WTC11 (cell line): ENCODE data around the gene ANO8. TPM values are rescaled to one million over a fixed set of nuclear protein-coding genes. Genes with fewer than 3 reads are reported as not detected.

Experiments used
- ATAC-seq: fragments of 200-7000 bp; cut with Tn5 transposase; 2 replicates; pipeline ENCODE4 v1.10.0; 2021; ENCODE audit warnings: mild to moderate bottlenecking, moderate library complexity
- CTCF ChIA-PET: fragments of 300-600 bp; sonication (Branson Sonifier 250); formaldehyde crosslinking; loops from one replicate; lab custom pipeline; 2021; ENCODE audit warnings: antibody characterized with exemption; lab: Charles Lee
- POLR2A ChIA-PET: fragments of 350-600 bp; sonication (Branson Sonifier 250); formaldehyde crosslinking; loops from one replicate; lab custom pipeline; 2021; ENCODE audit warnings: antibody characterized with exemption; lab: Charles Lee
- DNase-seq: peaks from one replicate; pipeline ENCODE4 v3.0.0; 2021; ENCODE audit warnings: low spot score
- H3K27ac Mint-ChIP-seq: 2 replicates; pipeline ENCODE4 v1.8.0; 2021; ENCODE audit warnings: mixed read lengths
- H3K27me3 Mint-ChIP-seq: 2 replicates; pipeline ENCODE4 v1.8.0; 2021; ENCODE audit warnings: low read depth, mild to moderate bottlenecking, moderate library complexity, mixed read lengths
- H3K36me3 Mint-ChIP-seq: 2 replicates; pipeline ENCODE4 v1.8.0; 2021; ENCODE audit warnings: mixed read lengths
- H3K4me1 Mint-ChIP-seq: 2 replicates; pipeline ENCODE4 v1.8.0; 2022; ENCODE audit warnings: mixed read lengths
- H3K4me3 Mint-ChIP-seq: 2 replicates; pipeline ENCODE4 v1.8.0; 2021; ENCODE audit warnings: mild to moderate bottlenecking, moderate library complexity, mixed read lengths
- H3K9me3 Mint-ChIP-seq: 2 replicates; pipeline ENCODE4 v1.8.0; 2021; ENCODE audit warnings: mixed read lengths
- CBFB ChIP-seq: sonication (generic); formaldehyde crosslinking; IDR thresholded peaks from 2 replicates; pipeline ENCODE4 v1.8.1; 2022; ENCODE audit warnings: mild to moderate bottlenecking, low read depth, missing genetic modification reagents
- EMX1 ChIP-seq: fragments of 250-450 bp; sonication (Bioruptor Pico); IDR thresholded peaks from 2 replicates; pipeline ENCODE4 v1.8.0; 2021; ENCODE audit warnings: mild to moderate bottlenecking
- FOXK1 ChIP-seq: sonication (generic); formaldehyde crosslinking; IDR thresholded peaks from 2 replicates; pipeline ENCODE4 v1.8.0; 2022; ENCODE audit warnings: mild to moderate bottlenecking, moderate library complexity, missing genetic modification reagents
- FOXP1 ChIP-seq: sonication (generic); formaldehyde crosslinking; IDR thresholded peaks from 2 replicates; pipeline ENCODE4 v1.8.0; 2022; ENCODE audit warnings: missing genetic modification reagents, mild to moderate bottlenecking, moderate library complexity, borderline replicate concordance
- GTF2I ChIP-seq: fragments of 250-450 bp; sonication (Bioruptor Pico); conservative IDR thresholded peaks from 2 replicates; pipeline ENCODE4 v1.4.0; 2021; ENCODE audit warnings: mild to moderate bottlenecking
- HMGXB4 ChIP-seq: sonication (generic); formaldehyde crosslinking; IDR thresholded peaks from 2 replicates; pipeline ENCODE4 v1.8.1; 2023; ENCODE audit warnings: mild to moderate bottlenecking, moderate library complexity, missing genetic modification reagents
- MAX ChIP-seq: sonication (generic); formaldehyde crosslinking; IDR thresholded peaks from 2 replicates; pipeline ENCODE4 v1.8.0; 2022; ENCODE audit warnings: mild to moderate bottlenecking, missing genetic modification reagents
- MLX ChIP-seq: sonication (generic); formaldehyde crosslinking; IDR thresholded peaks from 2 replicates; pipeline ENCODE4 v1.8.1; 2023; ENCODE audit warnings: mild to moderate bottlenecking, missing genetic modification reagents, moderate library complexity
- NR1H2 ChIP-seq: sonication (generic); formaldehyde crosslinking; IDR thresholded peaks from 2 replicates; pipeline ENCODE4 v1.9.0; 2021; ENCODE audit warnings: mild to moderate bottlenecking, moderate library complexity, missing genetic modification reagents
- PREB ChIP-seq: sonication (generic); formaldehyde crosslinking; IDR thresholded peaks from 2 replicates; pipeline ENCODE4 v1.8.1; 2022; ENCODE audit warnings: mild to moderate bottlenecking, missing genetic modification reagents, moderate library complexity, borderline replicate concordance
- PRRX2 ChIP-seq: fragments of 250-450 bp; sonication (Bioruptor Pico); IDR thresholded peaks from 2 replicates; pipeline ENCODE4 v1.8.0; 2021; ENCODE audit warnings: mild to moderate bottlenecking
- SMAD3 ChIP-seq: sonication (generic); formaldehyde crosslinking; IDR thresholded peaks from 2 replicates; pipeline ENCODE4 v1.8.0; 2022; ENCODE audit warnings: missing genetic modification reagents, mild to moderate bottlenecking, borderline replicate concordance
- SP1 ChIP-seq: sonication (generic); formaldehyde crosslinking; conservative IDR thresholded peaks from 2 replicates; pipeline ENCODE4 v1.8.1; 2022; ENCODE audit warnings: missing genetic modification reagents
- ZNF121 ChIP-seq: sonication (generic); formaldehyde crosslinking; IDR thresholded peaks from 2 replicates; pipeline ENCODE4 v1.8.0; 2023; ENCODE audit warnings: missing genetic modification reagents
- total RNA-seq: library from RNA; stranded (reverse); gene quantifications from 3 replicates; pipeline ENCODE4 v1.2.3, GENCODE V29; 2021
- TF ChIP-seq, protein P1 (sequence below): sonication (generic); formaldehyde crosslinking; IDR thresholded peaks from 2 replicates; pipeline ENCODE4 v1.8.1; 2022; ENCODE audit warnings: mild to moderate bottlenecking, moderate library complexity, missing genetic modification reagents
- TF ChIP-seq, protein P2 (sequence below): fragments of 250-450 bp; sonication (Bioruptor Pico); IDR thresholded peaks from 2 replicates; pipeline ENCODE4 v2.1.2; 2022; ENCODE audit warnings: mild to moderate bottlenecking, moderate library complexity
- TF ChIP-seq, protein P3 (sequence below): fragments of 200-600 bp; IDR thresholded peaks from 2 replicates; pipeline ENCODE4 v1.8.0; 2022; ENCODE audit warnings: antibody characterized with exemption

ANO8 gene
- total RNA-seq, 1 experiment from 2014 or later = 32.6 TPM

DNA sequence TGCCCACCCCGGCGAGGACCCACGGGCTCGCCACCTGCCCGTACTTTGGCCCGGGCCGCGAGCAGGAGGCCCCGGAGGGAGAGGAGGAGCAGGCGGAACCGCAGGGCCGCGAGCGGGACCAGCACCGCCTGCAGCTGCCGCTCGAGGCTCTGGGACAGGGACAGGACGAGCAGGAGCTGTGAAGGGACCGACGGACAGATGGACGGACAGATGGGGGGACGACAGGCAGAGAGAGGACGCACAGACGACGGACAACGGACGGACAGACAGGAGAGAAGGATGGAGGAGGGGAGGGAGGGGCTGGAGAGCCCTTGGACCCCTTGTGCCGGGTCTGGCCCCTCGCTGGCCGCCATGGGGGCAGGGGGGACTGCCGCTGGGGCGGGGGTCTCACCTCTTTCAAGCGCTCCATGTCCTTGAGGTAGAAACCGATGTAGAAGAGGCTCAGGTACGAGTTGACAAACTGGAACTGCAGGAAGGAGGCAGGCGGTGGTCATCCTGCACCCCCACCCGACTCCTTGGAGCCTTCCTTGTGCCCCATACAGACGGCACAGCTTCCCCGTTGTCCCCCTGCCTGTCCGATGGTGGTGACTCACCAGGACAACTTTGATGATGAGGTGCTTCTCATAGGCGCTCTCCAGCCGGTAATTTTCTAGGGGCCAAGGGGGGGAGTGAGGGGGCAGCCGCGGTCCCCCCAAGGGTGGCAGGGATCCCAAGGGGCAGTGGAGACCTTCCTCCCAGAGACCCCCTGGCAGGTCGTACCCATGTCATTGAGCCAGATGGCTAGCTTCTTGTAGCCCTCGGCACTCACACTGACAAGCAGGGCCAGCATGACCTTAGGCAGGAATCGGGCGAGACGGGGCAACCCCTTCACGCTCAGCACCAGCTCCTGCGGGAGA, 5.0 kb downstream of the ANO8 start:
- CTCF ChIA-PET = interaction anchor here (0.9 to 3.5 kb wide), 6 partner anchors 10 to 112 kb away, joined by 3 to 20 read pairs (median 4); partner anchors contain the start of gene ANKLE1
- DNase-seq (no peak), ATAC-seq (no peak)
- H3K27ac Mint-ChIP-seq = no peak overlapping the region
- TF ChIP-seq, protein P1, sequence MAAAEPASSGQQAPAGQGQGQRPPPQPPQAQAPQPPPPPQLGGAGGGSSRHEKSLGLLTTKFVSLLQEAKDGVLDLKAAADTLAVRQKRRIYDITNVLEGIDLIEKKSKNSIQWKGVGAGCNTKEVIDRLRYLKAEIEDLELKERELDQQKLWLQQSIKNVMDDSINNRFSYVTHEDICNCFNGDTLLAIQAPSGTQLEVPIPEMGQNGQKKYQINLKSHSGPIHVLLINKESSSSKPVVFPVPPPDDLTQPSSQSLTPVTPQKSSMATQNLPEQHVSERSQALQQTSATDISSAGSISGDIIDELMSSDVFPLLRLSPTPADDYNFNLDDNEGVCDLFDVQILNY (CRISPR knock-in tag) = peak; percentile 76; the same call in 1 of the 2 replicates
- TF ChIP-seq HMGXB4 (CRISPR knock-in tag) = peak; percentile 65; the same call in 1 of the 2 replicates
- no peak for TF ChIP-seq ZNF121
- TF ChIP-seq FOXP1 (CRISPR knock-in tag) = peak; percentile 64; the same call in 1 of the 2 replicates
- TF ChIP-seq MAX (CRISPR knock-in tag) = peak; percentile 5
- no peak for TF ChIP-seq PRRX2 (CRISPR knock-in tag)
- 0 out of 2 replicates have a peak, but pooled peaks have one; percentile 6 for TF ChIP-seq SMAD3 (CRISPR knock-in tag)
- H3K4me3 Mint-ChIP-seq = peak overlapping the region; percentile 59
- peaks cover 5% of the 10 kb centered on the region for H3K9me3 Mint-ChIP-seq
- H3K4me1 Mint-ChIP-seq = peaks cover 24% of the 10 kb centered on the region
- H3K36me3 Mint-ChIP-seq = peaks cover 11% of the 10 kb centered on the region
- POLR2A ChIA-PET = interaction anchor here (0.5 to 1.2 kb wide), 3 partner anchors 20 to 87 kb away, joined by 3 to 5 read pairs (median 4); partner anchors contain the start of gene DDA1
- peaks cover 5% of the 10 kb centered on the region for H3K27me3 Mint-ChIP-seq

DNA sequence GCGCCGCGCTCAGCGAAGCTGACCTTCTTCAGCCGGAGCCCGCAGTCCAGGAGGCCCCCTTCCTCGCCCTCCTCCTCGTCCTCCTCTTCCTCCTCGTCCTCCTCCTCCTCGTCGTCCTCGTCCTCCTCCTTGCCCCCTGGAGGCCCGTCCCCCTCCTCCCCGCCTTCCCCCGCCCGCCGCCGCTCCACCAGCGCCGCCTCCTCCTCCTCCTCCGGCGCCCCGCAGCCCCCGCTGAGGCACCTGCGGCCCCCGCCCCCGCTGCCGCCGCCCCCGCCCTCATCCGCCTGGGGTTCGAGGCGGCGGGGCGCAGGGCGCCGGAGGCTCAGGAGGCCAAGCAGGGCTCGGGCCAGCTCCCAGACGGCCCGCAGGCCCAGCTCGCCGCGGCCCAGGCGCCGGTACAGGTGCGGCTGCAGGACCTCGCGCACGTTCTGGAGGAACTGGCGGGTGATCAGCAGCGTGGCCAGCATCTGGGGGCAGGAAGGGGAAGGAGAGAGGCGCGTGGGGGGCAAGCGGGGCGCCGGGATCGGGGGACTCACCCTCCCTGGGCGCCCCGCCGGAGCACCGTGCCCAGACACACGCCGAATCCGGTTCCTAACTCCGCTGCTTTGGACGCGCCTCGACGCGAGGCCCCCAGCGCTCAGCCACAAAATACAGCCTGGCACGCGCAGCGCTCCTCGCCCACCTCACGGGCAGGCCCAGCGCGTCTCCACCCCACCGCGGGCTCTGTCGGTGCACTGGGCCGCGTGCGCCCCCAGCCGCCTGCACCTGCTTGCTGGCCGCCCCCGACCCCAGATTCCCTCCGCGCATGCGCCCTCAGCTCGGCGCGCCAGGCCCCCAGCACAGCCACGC, 5.9 kb downstream of the ANO8 start:
- DNase-seq (peak; percentile 58), ATAC-seq (no peak)
- peaks cover 5% of the 10 kb centered on the region for H3K9me3 Mint-ChIP-seq
- peaks cover 21% of the 10 kb centered on the region for H3K4me1 Mint-ChIP-seq
- peaks cover 5% of the 10 kb centered on the region for H3K27me3 Mint-ChIP-seq
- no peak overlapping the region for H3K27ac Mint-ChIP-seq
- ChIA-PET POLR2A (interaction anchor here (0.5 to 1.4 kb wide), 6 partner anchors 11 to 88 kb away, joined by 3 to 5 read pairs (median 4); partner anchors contain the start of genes DDA1 and MRPL34), CTCF (interaction anchor here (0.6 to 3.5 kb wide), 28 partner anchors 9 to 278 kb away, joined by 3 to 35 read pairs (median 4); partner anchors contain the start of genes ANKLE1, DDA1, MRPL34 and MVB12A)
- H3K36me3 Mint-ChIP-seq = peaks cover 11% of the 10 kb centered on the region
- H3K4me3 Mint-ChIP-seq = peak overlapping the region; percentile 84
- TF ChIP-seq, protein P2, sequence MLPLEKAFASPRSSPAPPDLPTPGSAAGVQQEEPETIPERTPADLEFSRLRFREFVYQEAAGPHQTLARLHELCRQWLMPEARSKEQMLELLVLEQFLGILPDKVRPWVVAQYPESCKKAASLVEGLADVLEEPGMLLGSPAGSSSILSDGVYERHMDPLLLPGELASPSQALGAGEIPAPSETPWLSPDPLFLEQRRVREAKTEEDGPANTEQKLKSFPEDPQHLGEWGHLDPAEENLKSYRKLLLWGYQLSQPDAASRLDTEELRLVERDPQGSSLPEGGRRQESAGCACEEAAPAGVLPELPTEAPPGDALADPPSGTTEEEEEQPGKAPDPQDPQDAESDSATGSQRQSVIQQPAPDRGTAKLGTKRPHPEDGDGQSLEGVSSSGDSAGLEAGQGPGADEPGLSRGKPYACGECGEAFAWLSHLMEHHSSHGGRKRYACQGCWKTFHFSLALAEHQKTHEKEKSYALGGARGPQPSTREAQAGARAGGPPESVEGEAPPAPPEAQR (CRISPR knock-in tag) = no peak
- TF ChIP-seq, protein P3, sequence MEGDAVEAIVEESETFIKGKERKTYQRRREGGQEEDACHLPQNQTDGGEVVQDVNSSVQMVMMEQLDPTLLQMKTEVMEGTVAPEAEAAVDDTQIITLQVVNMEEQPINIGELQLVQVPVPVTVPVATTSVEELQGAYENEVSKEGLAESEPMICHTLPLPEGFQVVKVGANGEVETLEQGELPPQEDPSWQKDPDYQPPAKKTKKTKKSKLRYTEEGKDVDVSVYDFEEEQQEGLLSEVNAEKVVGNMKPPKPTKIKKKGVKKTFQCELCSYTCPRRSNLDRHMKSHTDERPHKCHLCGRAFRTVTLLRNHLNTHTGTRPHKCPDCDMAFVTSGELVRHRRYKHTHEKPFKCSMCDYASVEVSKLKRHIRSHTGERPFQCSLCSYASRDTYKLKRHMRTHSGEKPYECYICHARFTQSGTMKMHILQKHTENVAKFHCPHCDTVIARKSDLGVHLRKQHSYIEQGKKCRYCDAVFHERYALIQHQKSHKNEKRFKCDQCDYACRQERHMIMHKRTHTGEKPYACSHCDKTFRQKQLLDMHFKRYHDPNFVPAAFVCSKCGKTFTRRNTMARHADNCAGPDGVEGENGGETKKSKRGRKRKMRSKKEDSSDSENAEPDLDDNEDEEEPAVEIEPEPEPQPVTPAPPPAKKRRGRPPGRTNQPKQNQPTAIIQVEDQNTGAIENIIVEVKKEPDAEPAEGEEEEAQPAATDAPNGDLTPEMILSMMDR = no peak
- TF ChIP-seq, protein P1 (CRISPR knock-in tag) = no peak
- TF ChIP-seq EMX1 (CRISPR knock-in tag) (no peak), CBFB (CRISPR knock-in tag) (peak; percentile 58; the same call in 1 of the 2 replicates), NR1H2 (CRISPR knock-in tag) (no peak), SP1 (CRISPR knock-in tag) (peak; percentile 36; the same call in 1 of the 2 replicates), FOXK1 (CRISPR knock-in tag) (no peak; the same call in 1 of the 2 replicates), PREB (CRISPR knock-in tag) (no peak), GTF2I (CRISPR knock-in tag) (no peak), MLX (CRISPR knock-in tag) (0 out of 2 replicates have a peak, but pooled peaks have one; percentile 13)
